GM23338 (cell line): ENCODE measurements around the gene KREMEN2. TPM values are rescaled to one million over a fixed set of nuclear protein-coding genes. Genes with fewer than 3 reads are reported as not detected.

Experiments used
- ATAC-seq: fragments of 200-7000 bp; cut with Tn5 transposase; 3 replicates; pipeline ENCODE4 v1.9.1; 2020
- DNase-seq: peaks from one replicate; pipeline ENCODE4 v3.0.0-alpha.2; 2015; ENCODE audit warnings: low spot score
- H2AFZ ChIP-seq: fragments of 200-600 bp; sonication (generic); 2 replicates; pipeline ENCODE4 v1.8.0; 2016; ENCODE audit warnings: antibody characterized with exemption, mild to moderate bottlenecking, moderate library complexity
- H3F3A ChIP-seq: fragments of 200-600 bp; sonication (generic); replicated peaks from 2 replicates; pipeline ENCODE4 v1.8.0; 2017; ENCODE audit warnings: antibody characterized with exemption, mixed run types, low read depth
- H3K27ac ChIP-seq: fragments of 200-600 bp; sonication (generic); 2 replicates; pipeline ENCODE4 v1.6.1; 2016; ENCODE audit warnings: low read depth
- H3K27me3 ChIP-seq: fragments of 200-600 bp; sonication (generic); 2 replicates; pipeline ENCODE4 v1.8.0; 2016; ENCODE audit warnings: mild to moderate bottlenecking, mixed run types, moderate library complexity; ENCODE audit not compliant: insufficient read depth
- H3K36me3 ChIP-seq: fragments of 200-600 bp; sonication (generic); 2 replicates; pipeline ENCODE4 v1.8.0; 2016; ENCODE audit warnings: mild to moderate bottlenecking; ENCODE audit not compliant: insufficient read depth
- H3K4me1 ChIP-seq: fragments of 200-600 bp; sonication (generic); 2 replicates; pipeline ENCODE4 v1.8.0; 2016; ENCODE audit warnings: mild to moderate bottlenecking, moderate library complexity; ENCODE audit not compliant: insufficient read depth
- H3K4me2 ChIP-seq: fragments of 200-600 bp; sonication (generic); 2 replicates; pipeline ENCODE4 v1.7.1; 2017; ENCODE audit warnings: mixed run types
- H3K4me3 ChIP-seq: fragments of 200-600 bp; sonication (generic); 2 replicates; pipeline ENCODE4 v1.6.1; 2016; ENCODE audit warnings: mixed run types
- H3K79me2 ChIP-seq: fragments of 200-600 bp; sonication (generic); replicated peaks from 2 replicates; pipeline ENCODE4 v1.8.0; 2017; ENCODE audit warnings: mild to moderate bottlenecking; ENCODE audit not compliant: insufficient read depth
- H3K9me2 ChIP-seq: fragments of 200-600 bp; sonication (generic); 2 replicates; pipeline ENCODE4 v1.8.0; 2017; ENCODE audit not compliant: insufficient read depth
- H4K20me1 ChIP-seq: fragments of 200-600 bp; sonication (generic); replicated peaks from 2 replicates; pipeline ENCODE4 v1.8.0; 2017; ENCODE audit warnings: mild to moderate bottlenecking; ENCODE audit not compliant: insufficient read depth
- H3K27ac Mint-ChIP-seq: 2 replicates; pipeline ENCODE4 v1.8.0; 2020; ENCODE audit warnings: inconsistent platforms, mild to moderate bottlenecking, moderate library complexity, mixed read lengths
- H3K27me3 Mint-ChIP-seq: 3 replicates; pipeline ENCODE4 v1.8.0; 2022; ENCODE audit warnings: low read depth, mild to moderate bottlenecking, moderate library complexity, mixed read lengths, inconsistent platforms; ENCODE audit not compliant: insufficient read depth, poor library complexity
- H3K36me3 Mint-ChIP-seq: 3 replicates; pipeline ENCODE4 v1.8.0; 2021; ENCODE audit warnings: low read depth, mild to moderate bottlenecking, inconsistent platforms, moderate library complexity, mixed read lengths
- H3K4me1 Mint-ChIP-seq: 3 replicates; pipeline ENCODE4 v1.8.0; 2020; ENCODE audit warnings: mild to moderate bottlenecking, inconsistent platforms, mixed read lengths
- H3K4me3 Mint-ChIP-seq: 3 replicates; pipeline ENCODE4 v1.8.0; 2021; ENCODE audit warnings: moderate library complexity, mild to moderate bottlenecking, inconsistent platforms, mixed read lengths
- H3K9me3 Mint-ChIP-seq: 3 replicates; pipeline ENCODE4 v1.8.0; 2020; ENCODE audit warnings: moderate library complexity, mild to moderate bottlenecking, inconsistent platforms, mixed read lengths
- POLR2AphosphoS5 ChIP-seq: IDR thresholded peaks from 2 replicates; pipeline ENCODE4 v1.6.1; 2016; ENCODE audit warnings: antibody characterized with exemption, low read depth
- STAT1 ChIP-seq: IDR thresholded peaks from one replicate; pipeline ENCODE4 v1.6.1; 2016; ENCODE audit warnings: antibody characterized with exemption; ENCODE audit not compliant: unreplicated experiment
- polyA plus RNA-seq: library from polyadenylated mRNA; unstranded; fragments of >200 nt; fragmentation: Nextera tagmentation; extraction: Ambion mirVana; gene quantifications from 2 replicates; pipeline ENCODE4 v1.2.1, GENCODE V29; 2016
- total RNA-seq: library from RNA; depleted of rRNA; stranded (reverse); fragments of >200 nt; shearing (Covaris generic); gene quantifications from 2 replicates; pipeline ENCODE4 v1.2.3, GENCODE V29; 2014
- TF ChIP-seq, protein P1 (sequence below): fragments of 250-450 bp; sonication (Bioruptor Pico); IDR thresholded peaks from 2 replicates; pipeline ENCODE4 v1.5.0; 2020; ENCODE audit warnings: mild to moderate bottlenecking, moderate library complexity

Gene KREMEN2
- total and polyA plus RNA-seq, 2 experiments from 2014 or later, result 4.9 to 16.1 TPM

- DNase-seq (peak; percentile 91), ATAC-seq (peak; percentile 84)
- no peaks in the 10 kb centered on the region for H4K20me1 ChIP-seq
- peaks cover 7% of the 10 kb centered on the region; the same call in 1 of the 2 replicates for H3K4me1 ChIP-seq
- peak overlapping the region; percentile 54 for H3K4me3 ChIP-seq
- no peaks in the 10 kb centered on the region for H3K9me2 ChIP-seq
- Mint-ChIP-seq H3K27me3 (peaks cover 8% of the 10 kb centered on the region), H3K4me1 (peaks cover 38% of the 10 kb centered on the region), H3K4me3 (peak overlapping the region; percentile 63; the same call in 2 of the 3 replicates), H3K27ac (0 out of 2 replicates have a peak overlapping the region, but pooled peaks have one; percentile 52), H3K9me3 (peaks cover 9% of the 10 kb centered on the region; the same call in 2 of the 3 replicates), H3K36me3 (peaks cover 13% of the 10 kb centered on the region; the same call in 1 of the 3 replicates)
- TF ChIP-seq, protein P1, sequence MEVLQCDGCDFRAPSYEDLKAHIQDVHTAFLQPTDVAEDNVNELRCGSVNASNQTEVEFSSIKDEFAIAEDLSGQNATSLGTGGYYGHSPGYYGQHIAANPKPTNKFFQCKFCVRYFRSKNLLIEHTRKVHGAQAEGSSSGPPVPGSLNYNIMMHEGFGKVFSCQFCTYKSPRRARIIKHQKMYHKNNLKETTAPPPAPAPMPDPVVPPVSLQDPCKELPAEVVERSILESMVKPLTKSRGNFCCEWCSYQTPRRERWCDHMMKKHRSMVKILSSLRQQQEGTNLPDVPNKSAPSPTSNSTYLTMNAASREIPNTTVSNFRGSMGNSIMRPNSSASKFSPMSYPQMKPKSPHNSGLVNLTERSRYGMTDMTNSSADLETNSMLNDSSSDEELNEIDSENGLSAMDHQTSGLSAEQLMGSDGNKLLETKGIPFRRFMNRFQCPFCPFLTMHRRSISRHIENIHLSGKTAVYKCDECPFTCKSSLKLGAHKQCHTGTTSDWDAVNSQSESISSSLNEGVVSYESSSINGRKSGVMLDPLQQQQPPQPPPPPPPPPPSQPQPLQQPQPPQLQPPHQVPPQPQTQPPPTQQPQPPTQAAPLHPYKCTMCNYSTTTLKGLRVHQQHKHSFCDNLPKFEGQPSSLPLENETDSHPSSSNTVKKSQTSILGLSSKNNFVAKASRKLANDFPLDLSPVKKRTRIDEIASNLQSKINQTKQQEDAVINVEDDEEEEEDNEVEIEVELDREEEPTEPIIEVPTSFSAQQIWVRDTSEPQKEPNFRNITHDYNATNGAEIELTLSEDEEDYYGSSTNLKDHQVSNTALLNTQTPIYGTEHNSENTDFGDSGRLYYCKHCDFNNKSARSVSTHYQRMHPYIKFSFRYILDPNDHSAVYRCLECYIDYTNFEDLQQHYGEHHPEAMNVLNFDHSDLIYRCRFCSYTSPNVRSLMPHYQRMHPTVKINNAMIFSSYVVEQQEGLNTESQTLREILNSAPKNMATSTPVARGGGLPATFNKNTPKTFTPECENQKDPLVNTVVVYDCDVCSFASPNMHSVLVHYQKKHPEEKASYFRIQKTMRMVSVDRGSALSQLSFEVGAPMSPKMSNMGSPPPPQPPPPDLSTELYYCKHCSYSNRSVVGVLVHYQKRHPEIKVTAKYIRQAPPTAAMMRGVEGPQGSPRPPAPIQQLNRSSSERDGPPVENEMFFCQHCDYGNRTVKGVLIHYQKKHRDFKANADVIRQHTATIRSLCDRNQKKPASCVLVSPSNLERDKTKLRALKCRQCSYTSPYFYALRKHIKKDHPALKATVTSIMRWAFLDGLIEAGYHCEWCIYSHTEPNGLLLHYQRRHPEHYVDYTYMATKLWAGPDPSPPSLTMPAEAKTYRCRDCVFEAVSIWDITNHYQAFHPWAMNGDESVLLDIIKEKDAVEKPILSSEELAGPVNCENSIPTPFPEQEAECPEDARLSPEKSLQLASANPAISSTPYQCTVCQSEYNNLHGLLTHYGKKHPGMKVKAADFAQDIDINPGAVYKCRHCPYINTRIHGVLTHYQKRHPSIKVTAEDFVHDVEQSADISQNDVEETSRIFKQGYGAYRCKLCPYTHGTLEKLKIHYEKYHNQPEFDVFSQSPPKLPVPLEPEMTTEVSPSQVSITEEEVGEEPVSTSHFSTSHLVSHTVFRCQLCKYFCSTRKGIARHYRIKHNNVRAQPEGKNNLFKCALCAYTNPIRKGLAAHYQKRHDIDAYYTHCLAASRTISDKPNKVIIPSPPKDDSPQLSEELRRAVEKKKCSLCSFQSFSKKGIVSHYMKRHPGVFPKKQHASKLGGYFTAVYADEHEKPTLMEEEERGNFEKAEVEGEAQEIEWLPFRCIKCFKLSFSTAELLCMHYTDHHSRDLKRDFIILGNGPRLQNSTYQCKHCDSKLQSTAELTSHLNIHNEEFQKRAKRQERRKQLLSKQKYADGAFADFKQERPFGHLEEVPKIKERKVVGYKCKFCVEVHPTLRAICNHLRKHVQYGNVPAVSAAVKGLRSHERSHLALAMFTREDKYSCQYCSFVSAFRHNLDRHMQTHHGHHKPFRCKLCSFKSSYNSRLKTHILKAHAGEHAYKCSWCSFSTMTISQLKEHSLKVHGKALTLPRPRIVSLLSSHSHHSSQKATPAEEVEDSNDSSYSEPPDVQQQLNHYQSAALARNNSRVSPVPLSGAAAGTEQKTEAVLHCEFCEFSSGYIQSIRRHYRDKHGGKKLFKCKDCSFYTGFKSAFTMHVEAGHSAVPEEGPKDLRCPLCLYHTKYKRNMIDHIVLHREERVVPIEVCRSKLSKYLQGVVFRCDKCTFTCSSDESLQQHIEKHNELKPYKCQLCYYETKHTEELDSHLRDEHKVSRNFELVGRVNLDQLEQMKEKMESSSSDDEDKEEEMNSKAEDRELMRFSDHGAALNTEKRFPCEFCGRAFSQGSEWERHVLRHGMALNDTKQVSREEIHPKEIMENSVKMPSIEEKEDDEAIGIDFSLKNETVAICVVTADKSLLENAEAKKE, result no peak
- TF ChIP-seq POLR2AphosphoS5 (peak; percentile 59; the same call in 1 of the 2 replicates), STAT1 (no peak)
- H3K79me2 ChIP-seq, result no peaks in the 10 kb centered on the region
- H3K27ac ChIP-seq, result peak overlapping the region; percentile 14; the same call in 1 of the 2 replicates
- no peaks in the 10 kb centered on the region for H3K36me3 ChIP-seq
- peak overlapping the region; percentile 63; the same call in 1 of the 2 replicates for H2AFZ ChIP-seq
- peaks cover 12% of the 10 kb centered on the region for H3F3A ChIP-seq
- peak overlapping the region; percentile 81 for H3K4me2 ChIP-seq
- H3K27me3 ChIP-seq, result 0 out of 2 replicates have a peak, but pooled peaks cover 7% of the 10 kb centered on the region
These were observed 38.9 kb upstream of the KREMEN2 start for GRCh38 chr16:2924901-2925755.
